Keratinocyte (primary cell): ENCODE measurements around the gene AOPEP.

Experiments
- CTCF ChIP-seq, 3 experiments: IDR thresholded peaks in 1 of 3; conservative IDR thresholded peaks in 1 of 3; optimal IDR thresholded peaks in 1 of 3; 2 replicates in 2 of 3; 3 replicates in 1 of 3; pipeline versions ENCODE3 to v1.5.1; 2011; ENCODE audit warnings: low read length in 3 of 3, mild to moderate bottlenecking in 3 of 3, moderate library complexity in 2 of 3, control low read depth in 1 of 3, inconsistent platforms in 1 of 3; ENCODE audit not compliant: insufficient read depth in 2 of 3; ENCODE audit errors: extremely low read depth in 1 of 3
- EZH2 ChIP-seq: IDR thresholded peaks from one replicate; pipeline ENCODE4 v1.6.1; 2012; ENCODE audit warnings: inconsistent platforms, mild to moderate bottlenecking, low read length, moderate library complexity

DNA sequence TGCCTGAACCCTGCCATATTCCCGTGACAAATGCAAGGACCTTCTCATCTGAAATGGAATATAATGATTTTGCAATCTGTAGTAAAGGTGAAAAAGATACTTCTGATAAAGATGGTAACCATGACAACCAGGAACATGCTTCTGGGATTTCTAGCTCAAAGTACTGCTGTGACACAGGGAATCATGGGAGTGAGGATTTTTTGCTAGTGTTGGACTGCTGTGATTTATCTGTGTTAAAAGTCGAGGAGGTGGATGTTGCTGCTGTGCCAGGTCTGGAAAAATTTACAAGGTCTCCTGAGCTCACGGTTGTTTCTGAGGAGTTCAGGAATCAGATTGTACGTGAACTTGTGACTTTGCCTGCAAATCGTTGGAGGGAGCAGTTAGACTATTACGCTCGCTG, 33.5 kb downstream of the AOPEP start:
- no peak for TF ChIP-seq CTCF (optimal IDR thresholded peaks at IDR 0.05 in 1 of 3, IDR thresholded peaks at IDR 0.05 in 1 of 3, conservative IDR thresholded peaks at IDR 0.05 in 1 of 3; ENCODE audit: extremely low read depth in 1 of 3, insufficient read depth in 2 of 3, low read length in 3 of 3)
- no peak for TF ChIP-seq EZH2
